Measurements from ENCODE around the gene CTPS2.
"Not testable (repeated sequence)": the region's sequence is repeated elsewhere in the genome, so short reads cannot be mapped to it uniquely, and the experiment has no call there.

Gene CTPS2

GRCh38 chrX:16606142-16606720 is 106.2 kb downstream of the CTPS2 start:
- TF ChIP-seq MAX (IDR thresholded peaks at IDR 0.05; ENCODE audit: low read depth, low read length) (no peak), MYC (IDR thresholded peaks at IDR 0.05; ENCODE audit: low read depth, low read length) (no peak), CTCF (IDR thresholded peaks at IDR 0.05; ENCODE audit: low read depth, low read length) (no peak), POLR2A (IDR thresholded peaks at IDR 0.05; ENCODE audit: extremely low read depth, insufficient read length) (no peak)
- no peak for DNase-seq (ENCODE audit: low read depth)
- no peak overlapping the region for H3K4me3 ChIP-seq (ENCODE audit: low read depth, low read length)

GRCh38 chrX:16604337-16604736 is 108.1 kb downstream of the CTPS2 start:
- TF ChIP-seq CTCF (IDR thresholded peaks at IDR 0.05; ENCODE audit: low read depth, low read length): no peak
- TF ChIP-seq MAX (IDR thresholded peaks at IDR 0.05; ENCODE audit: low read depth, low read length): no peak
- no peak for TF ChIP-seq MYC (IDR thresholded peaks at IDR 0.05; ENCODE audit: low read depth, low read length)
- TF ChIP-seq POLR2A (IDR thresholded peaks at IDR 0.05; ENCODE audit: extremely low read depth, insufficient read length): no peak
- H3K4me3 ChIP-seq (ENCODE audit: low read depth, low read length): no peak overlapping the region
- no peak for DNase-seq (ENCODE audit: low read depth)

GRCh38 chrX:16603822-16604221 is 108.6 kb downstream of the CTPS2 start:
- DNase-seq (ENCODE audit: low read depth): no peak
- no peak for TF ChIP-seq MAX (IDR thresholded peaks at IDR 0.05; ENCODE audit: low read depth, low read length)
- no peak for TF ChIP-seq MYC (IDR thresholded peaks at IDR 0.05; ENCODE audit: low read depth, low read length)
- no peak for TF ChIP-seq CTCF (IDR thresholded peaks at IDR 0.05; ENCODE audit: low read depth, low read length)
- TF ChIP-seq POLR2A (IDR thresholded peaks at IDR 0.05; ENCODE audit: extremely low read depth, insufficient read length): no peak
- no peak overlapping the region for H3K4me3 ChIP-seq (ENCODE audit: low read depth, low read length)

- not testable (repeated sequence) for DNase-seq (ENCODE audit: low read depth); H3K4me3 ChIP-seq (ENCODE audit: low read depth, low read length)
Observed at GRCh38 chrX:16603235-16603634, 109.2 kb downstream of the CTPS2 start.

- no peak overlapping the region for H3K4me3 ChIP-seq (ENCODE audit: low read depth, low read length)
- TF ChIP-seq MAX (IDR thresholded peaks at IDR 0.05; ENCODE audit: low read depth, low read length): no peak
- TF ChIP-seq POLR2A (IDR thresholded peaks at IDR 0.05; ENCODE audit: extremely low read depth, insufficient read length): no peak
- no peak for TF ChIP-seq MYC (IDR thresholded peaks at IDR 0.05; ENCODE audit: low read depth, low read length)
- TF ChIP-seq CTCF (IDR thresholded peaks at IDR 0.05; ENCODE audit: low read depth, low read length): no peak
- DNase-seq (ENCODE audit: low read depth): no peak
Observed at GRCh38 chrX:16601885-16602284, 110.6 kb downstream of the CTPS2 start.

- no peak for TF ChIP-seq MAX (IDR thresholded peaks at IDR 0.05; ENCODE audit: low read depth, low read length)
- no peak for TF ChIP-seq MYC (IDR thresholded peaks at IDR 0.05; ENCODE audit: low read depth, low read length)
- TF ChIP-seq CTCF (IDR thresholded peaks at IDR 0.05; ENCODE audit: low read depth, low read length): no peak
- no peak for TF ChIP-seq POLR2A (IDR thresholded peaks at IDR 0.05; ENCODE audit: extremely low read depth, insufficient read length)
- H3K4me3 ChIP-seq (ENCODE audit: low read depth, low read length): no peak overlapping the region
- no peak for DNase-seq (ENCODE audit: low read depth)
Observed at GRCh38 chrX:16594490-16594889, 118.0 kb downstream of the CTPS2 start.
